H9 (cell line): Measurements from ENCODE around the gene LPCAT1. TPM values are rescaled to one million over a fixed set of nuclear protein-coding genes. Genes with fewer than 3 reads are reported as not detected.

Source experiments
- DNase-seq: peaks from one replicate; pipeline ENCODE4 v3.0.0-alpha.2; 2017
- H2AFZ ChIP-seq: one replicate; pipeline ENCODE4 v1.6.1; 2013; ENCODE audit warnings: mild to moderate bottlenecking, low read length, control low read depth, moderate library complexity
- H2AK5ac ChIP-seq: 2 replicates; pipeline ENCODE4 v1.6.1; 2013; ENCODE audit warnings: low read length, control low read depth, mixed read lengths; ENCODE audit not compliant: insufficient read length
- H2BK120ac ChIP-seq: one replicate; pipeline ENCODE4 v1.6.1; 2013; ENCODE audit warnings: low read depth, mild to moderate bottlenecking, low read length, control low read depth, inconsistent platforms; ENCODE audit not compliant: poor library complexity, severe bottlenecking
- H2BK12ac ChIP-seq: 2 replicates; pipeline ENCODE4 v1.6.1; 2013; ENCODE audit warnings: low read length, control low read depth, mixed read lengths, low read depth; ENCODE audit not compliant: insufficient read length
- H2BK15ac ChIP-seq: 2 replicates; pipeline ENCODE4 v1.6.1; 2013; ENCODE audit warnings: low read depth, low read length, control low read depth
- H2BK20ac ChIP-seq: one replicate; pipeline ENCODE4 v1.6.1; 2013; ENCODE audit warnings: low read depth, mild to moderate bottlenecking, low read length, control low read depth, inconsistent platforms; ENCODE audit not compliant: poor library complexity, severe bottlenecking
- H2BK5ac ChIP-seq: 2 replicates; pipeline ENCODE4 v1.6.1; 2013; ENCODE audit warnings: low read length, control low read depth, mixed read lengths; ENCODE audit not compliant: insufficient read length
- H3K14ac ChIP-seq: 2 replicates; pipeline ENCODE4 v1.6.1; 2013; ENCODE audit warnings: low read length, control low read depth; ENCODE audit not compliant: insufficient read depth
- H3K18ac ChIP-seq: 2 replicates; pipeline ENCODE4 v1.6.1; 2013; ENCODE audit warnings: low read depth, mild to moderate bottlenecking, mixed read lengths, low read length, control low read depth; ENCODE audit not compliant: insufficient read length
- H3K23ac ChIP-seq: 2 replicates; pipeline ENCODE4 v1.6.1; 2013; ENCODE audit warnings: low read length, control low read depth, mixed read lengths, low read depth; ENCODE audit not compliant: insufficient read length
- H3K23me2 ChIP-seq: 2 replicates; pipeline ENCODE4 v1.6.1; 2013; ENCODE audit warnings: low read depth, mild to moderate bottlenecking, mixed read lengths, low read length, control low read depth; ENCODE audit not compliant: insufficient read length, poor library complexity, severe bottlenecking
- H3K27ac ChIP-seq: 2 replicates; pipeline ENCODE4 v1.5.1; 2013; ENCODE audit warnings: low read length, control low read depth, mixed read lengths, low read depth; ENCODE audit not compliant: insufficient read length
- H3K27me3 ChIP-seq: 2 replicates; pipeline ENCODE4 v1.6.1; 2013; ENCODE audit warnings: low read length, control low read depth, inconsistent platforms; ENCODE audit not compliant: insufficient read depth
- H3K4ac ChIP-seq: 2 replicates; pipeline ENCODE4 v1.6.1; 2013; ENCODE audit warnings: low read depth, mild to moderate bottlenecking, control low read depth, inconsistent platforms, low read length, moderate library complexity
- H3K4me1 ChIP-seq: 2 replicates; pipeline ENCODE4 v1.6.1; 2013; ENCODE audit warnings: low read length, control low read depth, inconsistent platforms; ENCODE audit not compliant: insufficient read depth
- H3K4me2 ChIP-seq: 2 replicates; pipeline ENCODE4 v1.6.1; 2013; ENCODE audit warnings: low read length, control low read depth, mixed read lengths; ENCODE audit not compliant: insufficient read length, insufficient read depth
- H3K56ac ChIP-seq: 2 replicates; pipeline ENCODE4 v1.6.1; 2013; ENCODE audit warnings: low read depth, mild to moderate bottlenecking, mixed read lengths, low read length, control low read depth; ENCODE audit not compliant: insufficient read length
- H3K79me1 ChIP-seq: 2 replicates; pipeline ENCODE4 v1.6.1; 2013; ENCODE audit warnings: low read depth, mild to moderate bottlenecking, moderate library complexity, low read length, control low read depth, inconsistent platforms; ENCODE audit not compliant: insufficient read depth, poor library complexity, severe bottlenecking
- H3K79me2 ChIP-seq: 2 replicates; pipeline ENCODE4 v1.6.1; 2013; ENCODE audit warnings: low read length, control low read depth, inconsistent platforms; ENCODE audit not compliant: insufficient read depth
- H3K9ac ChIP-seq: 2 replicates; pipeline ENCODE4 v1.6.1; 2013; ENCODE audit warnings: low read length, control low read depth, mixed read lengths; ENCODE audit not compliant: insufficient read length; ENCODE audit errors: extremely low read depth
- H3K9me3 ChIP-seq: one replicate; pipeline ENCODE4 v1.6.1; 2013; ENCODE audit warnings: low read depth, low read length, inconsistent platforms; ENCODE audit not compliant: control insufficient read depth
- H3T11ph ChIP-seq: one replicate; pipeline ENCODE4 v1.6.1; 2013; ENCODE audit warnings: mild to moderate bottlenecking, low read length, control low read depth, inconsistent platforms
- H4K20me1 ChIP-seq: one replicate; pipeline ENCODE4 v1.6.1; 2013; ENCODE audit not compliant: control insufficient read depth, insufficient read length, insufficient read depth
- H4K5ac ChIP-seq: 2 replicates; pipeline ENCODE4 v1.6.1; 2013; ENCODE audit warnings: low read depth, mild to moderate bottlenecking, mixed read lengths, low read length, control low read depth; ENCODE audit not compliant: insufficient read length
- H4K8ac ChIP-seq: replicated peaks from 2 replicates; pipeline ENCODE4 v1.6.1; 2013; ENCODE audit warnings: low read length, control low read depth, mixed read lengths, low read depth; ENCODE audit not compliant: insufficient read length
- H4K91ac ChIP-seq: 2 replicates; pipeline ENCODE4 v1.6.1; 2013; ENCODE audit warnings: low read depth, mild to moderate bottlenecking, moderate library complexity, mixed read lengths, low read length, control low read depth; ENCODE audit not compliant: insufficient read length
- H3K27ac Mint-ChIP-seq, 3 experiments: 2 replicates in 2 of 3; 3 replicates in 1 of 3; pipeline ENCODE4 v1.8.0; 2020 to 2021; ENCODE audit warnings: mixed read lengths in 3 of 3, mild to moderate bottlenecking in 1 of 3, moderate library complexity in 1 of 3
- H3K27me3 Mint-ChIP-seq: 2 replicates; pipeline ENCODE4 v1.8.0; 2021; ENCODE audit warnings: low read depth, mild to moderate bottlenecking, moderate library complexity, mixed read lengths
- H3K36me3 Mint-ChIP-seq, 3 experiments: 2 replicates in 2 of 3; 3 replicates in 1 of 3; pipeline ENCODE4 v1.8.0; 2020 to 2021; ENCODE audit warnings: low read depth in 3 of 3, mixed read lengths in 3 of 3; ENCODE audit not compliant: insufficient read depth in 1 of 3
- H3K4me1 Mint-ChIP-seq, 2 experiments: 2 replicates each; pipeline ENCODE4 v1.8.0; 2020; ENCODE audit warnings: mixed read lengths in 2 of 2
- H3K4me3 Mint-ChIP-seq, 2 experiments: 2 replicates in 1 of 2; 3 replicates in 1 of 2; pipeline ENCODE4 v1.8.0; 2020 to 2021; ENCODE audit warnings: mild to moderate bottlenecking in 2 of 2, mixed read lengths in 2 of 2, moderate library complexity in 1 of 2
- H3K9me3 Mint-ChIP-seq, 2 experiments: 2 replicates in 1 of 2; 3 replicates in 1 of 2; pipeline ENCODE4 v1.8.0; 2020; ENCODE audit warnings: mild to moderate bottlenecking in 2 of 2, mixed read lengths in 2 of 2, moderate library complexity in 1 of 2
- CTCF ChIP-seq: fragments of 200-600 bp; sonication (generic); conservative IDR thresholded peaks from 3 replicates; pipeline ENCODE4 v1.8.0; 2021; ENCODE audit warnings: antibody characterized with exemption, mild to moderate bottlenecking
- WGBS: extraction: QIAGEN DNeasy Blood & Tissue Kit; methylation state at CpG from one replicate; pipeline ENCODE4 v1.1.7; 2013; ENCODE audit warnings: missing lambda C conversion rate, low lambda C conversion rate, mixed read lengths; ENCODE audit not compliant: insufficient read length; ENCODE audit errors: extremely low coverage; 5-methylcytosine and 5-hydroxymethylcytosine counted together
- total RNA-seq: library from RNA; stranded (reverse); gene quantifications from 2 replicates; pipeline ENCODE4 v1.2.1, GENCODE V29; 2021

Gene LPCAT1
- total RNA-seq, 1 experiment from 2014 or later: 231 TPM

- no CpG with 5 or more reads among the region's 33 CpGs for WGBS
- Histone ChIP-seq H4K5ac (no peak overlapping the region), H3T11ph (no peak overlapping the region), H3K9ac (no peak overlapping the region), H3K27me3 (no peaks in the 10 kb centered on the region), H3K18ac (no peak overlapping the region), H3K79me2 (no peaks in the 10 kb centered on the region), H3K4ac (no peak overlapping the region), H2BK12ac (no peak overlapping the region), H3K4me2 (no peak overlapping the region), H2AFZ (no peak overlapping the region), H3K23me2 (no peaks in the 10 kb centered on the region), H3K14ac (no peak overlapping the region; the same call in 1 of the 2 replicates), H3K4me1 (no peaks in the 10 kb centered on the region), H3K9me3 (peaks cover 7% of the 10 kb centered on the region), H4K8ac (no peak overlapping the region), H4K20me1 (peaks cover 4% of the 10 kb centered on the region), H2BK20ac (no peak overlapping the region), H3K23ac (no peak overlapping the region), H2BK5ac (no peak overlapping the region), H3K79me1 (no peaks in the 10 kb centered on the region), H2BK15ac (no peak overlapping the region), H3K56ac (no peak overlapping the region), H4K91ac (no peak overlapping the region), H2AK5ac (no peak overlapping the region), H3K27ac (no peak overlapping the region), H2BK120ac (no peak overlapping the region)
- peak; percentile 12 for DNase-seq
- TF ChIP-seq CTCF: no peak
- Mint-ChIP-seq H3K36me3 (peaks cover 6 to 8% (median 7%) of the 10 kb centered on the region in 3 experiments), H3K4me1 (no peaks in the 10 kb centered on the region), H3K27ac (no peak overlapping the region), H3K27me3 (peaks cover 33% of the 10 kb centered on the region), H3K9me3 (peaks cover 51 to 53% of the 10 kb centered on the region in 2 experiments), H3K4me3 (no peak overlapping the region)
Measured at GRCh38 chr5:1431021-1431811, 92.5 kb downstream of the LPCAT1 start.
